ENCODE data around the gene SLC25A21.

The SLC25A21 gene

DNA sequence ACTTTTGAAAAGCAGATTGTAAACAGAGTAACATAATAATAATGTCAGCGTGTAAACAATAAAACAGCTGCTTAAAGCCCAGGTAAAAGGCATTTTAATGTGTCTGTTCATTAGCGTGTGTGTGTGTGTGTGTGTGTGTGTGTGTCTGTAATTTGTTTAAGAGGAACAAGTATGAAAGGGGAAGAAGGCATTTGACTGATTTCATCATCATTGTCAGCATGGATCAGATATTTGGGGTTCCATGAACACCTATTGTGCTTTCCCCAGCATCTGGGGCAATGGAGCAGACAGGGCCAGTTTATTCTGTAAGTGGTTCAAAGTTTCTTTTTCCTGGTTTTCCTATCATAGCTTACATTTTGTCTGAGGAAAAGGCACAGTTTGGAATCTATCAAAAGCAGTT, 28.9 kb downstream of the SLC25A21 start:
- DNase-seq (ENCODE audit: low read depth in 2 of 2): no peak

DNA sequence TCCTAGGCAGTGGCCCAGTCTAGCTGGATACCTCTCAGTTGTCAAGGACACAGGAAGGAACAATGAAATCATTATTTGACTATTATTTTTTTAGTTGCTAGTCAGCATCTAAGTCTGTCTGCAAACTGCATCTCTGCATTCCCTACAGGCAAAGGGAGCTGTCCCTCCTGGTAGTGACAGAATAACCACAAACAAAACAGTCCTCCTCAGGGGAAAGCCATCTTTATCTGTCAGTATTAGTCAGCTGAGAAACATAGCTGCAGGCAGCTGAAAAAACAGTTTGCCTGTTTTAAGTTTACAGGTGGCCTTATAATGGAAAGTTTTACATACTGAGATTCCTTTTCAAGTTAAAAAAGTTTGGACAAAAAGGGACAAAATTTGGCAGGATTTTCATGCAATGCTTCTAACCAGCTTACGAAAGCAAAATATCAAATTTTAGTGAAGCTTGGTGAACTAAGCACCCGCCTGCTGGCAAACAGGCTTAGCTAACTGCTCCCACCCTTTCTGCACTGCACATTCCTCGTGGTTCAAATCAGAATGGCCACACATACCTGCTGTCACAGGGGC, 29.5 kb downstream of the SLC25A21 start:
- DNase-seq (ENCODE audit: low read depth in 2 of 2): no peak

DNA sequence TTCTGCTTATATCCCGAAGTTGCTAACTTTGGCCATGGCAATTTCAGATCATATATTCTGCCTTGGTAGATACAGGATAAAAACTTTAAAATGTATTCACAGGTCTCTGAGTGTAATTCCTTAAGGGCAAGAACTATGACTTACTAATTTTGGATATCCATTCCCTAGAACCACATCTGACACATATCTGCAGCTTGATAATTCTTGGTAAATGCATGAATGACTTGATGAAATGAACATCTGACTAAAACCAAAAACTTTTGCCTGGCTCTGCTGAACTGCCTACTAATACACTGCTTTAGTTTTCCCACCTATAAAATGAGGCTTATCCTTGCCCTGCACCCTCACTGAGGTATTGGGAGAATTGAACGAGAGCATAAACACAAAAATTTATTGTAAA, 32.2 kb downstream of the SLC25A21 start:
- DNase-seq (ENCODE audit: low read depth in 2 of 2): no peak

DNA sequence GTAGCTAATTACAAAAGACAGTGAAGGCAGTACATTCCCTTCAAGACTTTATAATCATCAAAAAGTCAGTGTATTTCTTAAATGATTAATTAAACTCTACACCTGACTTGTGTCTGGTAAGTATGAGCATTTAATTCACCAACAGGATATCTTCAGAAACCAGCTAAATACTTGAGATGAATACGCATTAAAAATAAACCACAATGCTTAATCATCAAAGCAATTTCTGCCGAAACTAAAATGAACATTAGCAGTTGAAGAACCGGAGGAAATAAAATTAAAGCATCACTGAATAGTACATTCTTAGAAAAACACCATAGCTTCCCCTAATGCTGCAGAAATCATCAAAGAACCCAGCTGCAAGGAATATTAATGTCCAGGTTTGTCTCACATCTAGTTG, 32.7 kb downstream of the SLC25A21 start:
- DNase-seq (ENCODE audit: low read depth in 2 of 2): no peak

DNA sequence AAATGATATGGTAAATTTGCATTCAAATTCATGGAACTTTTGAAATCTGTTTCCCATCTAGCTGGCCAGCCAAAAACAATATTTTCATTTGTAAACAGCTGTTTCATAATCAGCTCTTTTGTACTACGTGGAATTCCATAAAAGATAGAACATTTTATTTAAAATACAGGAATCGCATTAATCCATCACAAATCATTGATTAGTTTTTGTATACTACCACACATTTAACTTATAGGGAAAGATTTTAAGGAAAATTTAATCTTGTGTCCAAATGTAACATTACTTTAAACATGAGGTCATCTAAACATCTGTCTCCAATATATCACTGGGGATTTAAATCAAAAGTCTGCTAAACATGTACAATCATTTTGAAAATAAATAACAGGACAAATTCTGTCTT, 33.5 kb downstream of the SLC25A21 start:
- DNase-seq (ENCODE audit: low read depth in 2 of 2): no peak

DNA sequence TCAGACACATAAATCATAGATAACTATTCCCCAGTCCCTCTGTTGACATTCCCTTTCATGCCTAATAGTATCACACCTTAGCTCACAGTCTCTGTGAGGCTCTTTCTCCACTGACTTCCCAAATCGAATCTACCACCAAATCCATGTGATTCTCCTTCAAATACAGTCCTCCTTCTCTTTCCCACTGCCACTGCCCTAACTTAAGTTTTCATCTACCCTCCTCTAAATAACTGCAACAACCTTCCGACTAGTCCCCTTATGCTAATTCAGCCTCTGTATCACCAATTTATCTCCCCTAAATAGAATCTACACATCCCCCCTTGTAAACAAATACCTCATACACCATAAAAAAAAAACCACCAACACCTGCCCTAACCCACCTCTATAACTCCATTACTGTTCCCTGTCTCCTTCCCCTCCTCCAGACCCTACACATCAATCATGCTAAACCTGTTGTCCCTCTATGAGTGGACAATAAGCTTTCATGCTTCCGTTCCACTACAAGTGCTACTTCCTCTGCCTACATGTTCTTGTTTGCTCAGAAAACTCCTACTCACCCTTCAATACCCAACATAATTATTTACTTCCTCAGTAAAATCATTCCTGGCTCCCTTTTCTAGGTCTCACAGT, 39.0 kb downstream of the SLC25A21 start:
- no peak for DNase-seq (ENCODE audit: low read depth in 2 of 2)

DNA sequence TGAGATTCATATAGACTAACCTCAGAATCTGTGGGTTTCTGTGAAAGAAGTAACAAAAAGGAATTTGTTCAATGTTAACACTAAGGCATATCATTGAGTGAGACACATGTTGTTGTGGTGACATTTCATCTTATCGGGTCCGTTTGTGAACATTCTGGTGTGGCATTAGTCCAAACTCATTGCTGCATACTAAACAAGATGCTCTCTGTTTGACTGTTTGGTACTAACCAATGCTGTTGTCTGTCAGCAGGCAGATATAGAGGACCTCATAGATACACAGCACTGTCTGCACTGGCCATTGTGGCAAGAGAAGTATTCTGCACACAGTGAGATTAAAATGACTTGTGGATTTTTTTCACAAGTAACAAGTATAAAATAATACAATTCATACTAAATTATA, 41.2 kb downstream of the SLC25A21 start:
- DNase-seq (ENCODE audit: low read depth in 2 of 2): no peak

DNA sequence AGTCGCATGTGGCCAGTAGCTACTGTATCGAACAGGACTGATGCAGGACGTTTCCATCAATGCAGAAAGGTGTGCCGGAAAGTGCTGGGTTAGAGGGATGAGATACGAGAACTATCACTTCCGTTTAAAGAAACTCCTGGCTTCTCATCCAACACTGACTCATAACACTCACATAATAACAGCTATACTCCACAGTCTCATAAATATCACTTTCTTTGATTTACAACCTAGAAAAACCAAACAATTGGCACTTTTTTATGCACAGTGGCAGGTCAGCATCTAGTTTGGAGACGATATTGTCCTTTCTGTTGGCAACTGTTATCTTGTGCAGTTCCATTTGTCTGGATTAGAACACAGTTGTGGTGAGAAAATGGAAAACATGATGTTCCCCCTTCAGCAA, 43.4 kb downstream of the SLC25A21 start:
- DNase-seq (ENCODE audit: low read depth in 2 of 2): no peak

DNA sequence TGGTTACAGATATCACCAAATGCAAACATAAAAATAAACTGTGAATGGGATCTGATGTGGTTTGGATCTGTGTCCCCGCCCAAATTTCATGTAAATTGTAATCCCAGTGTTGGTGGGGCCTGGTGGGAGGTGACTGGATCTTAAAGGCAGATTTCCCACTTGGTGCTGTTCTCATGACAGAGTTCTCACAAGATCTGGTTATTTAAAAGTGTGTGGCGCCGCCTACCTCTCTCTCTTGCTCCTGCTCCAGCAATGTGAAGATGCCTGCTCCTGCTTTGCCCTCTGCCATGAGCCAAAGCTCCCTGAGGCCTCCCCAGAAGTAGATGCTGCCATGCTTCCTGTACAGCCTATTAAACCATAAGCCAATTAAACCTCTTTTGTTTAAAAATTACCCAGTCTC, 47.8 kb downstream of the SLC25A21 start:
- no peak for DNase-seq (ENCODE audit: low read depth in 2 of 2)

DNA sequence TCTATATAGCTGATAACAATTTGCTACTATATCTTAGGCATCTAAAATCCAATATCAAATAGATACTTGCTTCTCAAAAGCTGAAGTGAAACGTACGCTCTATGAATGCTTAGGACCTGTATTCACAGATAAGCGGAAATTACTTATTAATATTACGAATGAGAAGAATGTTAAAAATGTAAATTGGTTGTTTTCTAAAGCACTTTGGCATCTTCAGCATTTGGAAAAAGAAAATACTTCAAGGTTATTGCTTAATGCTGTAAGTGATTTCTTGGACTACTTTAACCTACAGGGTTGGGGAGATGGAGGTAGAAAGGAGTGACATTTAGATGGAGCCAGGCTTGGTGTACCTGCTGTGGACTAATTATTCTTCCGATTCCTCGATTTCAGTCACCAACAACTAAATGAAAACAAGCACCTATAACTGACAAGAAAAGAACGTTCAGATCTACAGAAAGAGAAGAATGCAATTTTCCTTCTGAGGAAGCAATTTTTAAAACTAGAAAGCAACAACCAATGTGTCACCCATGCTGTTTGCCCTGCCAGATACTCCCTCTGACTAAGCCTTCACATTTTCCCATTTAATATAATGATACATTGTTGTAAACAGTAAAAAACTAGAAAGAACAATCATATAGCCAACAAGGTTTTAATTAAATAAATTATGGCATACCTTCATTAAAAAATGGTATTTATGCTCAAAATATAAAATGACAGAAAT, 49.3 kb downstream of the SLC25A21 start:
- no peak for DNase-seq (ENCODE audit: low read depth in 2 of 2)

DNA sequence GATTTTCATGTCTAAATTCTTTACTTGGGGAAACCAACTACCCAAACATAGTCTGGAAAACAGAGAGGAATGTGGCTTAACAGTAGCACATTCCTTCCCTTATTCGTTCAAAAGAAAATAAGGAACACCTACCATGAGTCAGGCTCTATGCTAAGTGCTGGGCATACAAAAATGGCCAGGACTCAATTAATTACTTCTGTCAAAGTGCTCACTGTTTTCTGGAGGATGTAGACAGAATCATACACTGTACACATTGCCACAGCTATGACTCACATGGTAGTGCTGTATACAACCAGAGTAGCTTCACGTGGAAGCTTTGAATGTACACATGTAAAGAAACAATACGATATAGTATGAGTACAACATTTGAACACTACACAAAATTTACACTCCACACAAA, 50.1 kb downstream of the SLC25A21 start:
- DNase-seq (ENCODE audit: low read depth in 2 of 2): no peak

DNA sequence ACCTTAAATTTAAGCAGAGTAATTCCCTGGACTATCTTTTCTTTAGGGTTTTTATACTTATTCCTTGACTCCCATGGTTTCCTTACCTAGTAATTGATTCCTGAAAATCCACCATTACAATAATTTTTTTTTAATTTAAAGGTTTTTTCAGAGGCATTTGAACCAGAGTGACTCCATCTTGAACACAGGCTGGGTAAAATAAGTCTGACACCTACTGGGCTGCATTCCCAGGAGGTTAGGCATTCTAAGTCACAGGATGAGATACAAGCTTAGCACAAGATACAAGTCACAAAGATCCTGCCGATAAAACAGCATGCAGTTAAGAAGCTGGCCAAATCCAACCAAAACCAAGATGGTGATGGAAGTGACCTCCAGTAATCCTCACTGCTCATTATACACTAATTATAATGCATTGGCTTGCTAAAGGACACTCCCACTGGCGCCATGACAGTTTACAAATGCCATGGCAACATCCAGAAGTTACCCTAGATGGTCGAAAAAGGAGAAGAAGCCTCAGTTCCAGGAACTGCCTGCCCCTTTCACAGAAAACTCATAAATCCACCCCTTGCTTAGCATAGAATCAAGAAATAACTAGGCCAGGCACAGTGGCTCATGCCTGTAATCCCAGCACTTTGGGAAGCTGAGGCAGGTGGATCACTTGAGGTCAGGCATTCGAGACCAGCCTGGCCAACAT, 53.6 kb downstream of the SLC25A21 start:
- DNase-seq (ENCODE audit: low read depth in 2 of 2): no peak

DNA sequence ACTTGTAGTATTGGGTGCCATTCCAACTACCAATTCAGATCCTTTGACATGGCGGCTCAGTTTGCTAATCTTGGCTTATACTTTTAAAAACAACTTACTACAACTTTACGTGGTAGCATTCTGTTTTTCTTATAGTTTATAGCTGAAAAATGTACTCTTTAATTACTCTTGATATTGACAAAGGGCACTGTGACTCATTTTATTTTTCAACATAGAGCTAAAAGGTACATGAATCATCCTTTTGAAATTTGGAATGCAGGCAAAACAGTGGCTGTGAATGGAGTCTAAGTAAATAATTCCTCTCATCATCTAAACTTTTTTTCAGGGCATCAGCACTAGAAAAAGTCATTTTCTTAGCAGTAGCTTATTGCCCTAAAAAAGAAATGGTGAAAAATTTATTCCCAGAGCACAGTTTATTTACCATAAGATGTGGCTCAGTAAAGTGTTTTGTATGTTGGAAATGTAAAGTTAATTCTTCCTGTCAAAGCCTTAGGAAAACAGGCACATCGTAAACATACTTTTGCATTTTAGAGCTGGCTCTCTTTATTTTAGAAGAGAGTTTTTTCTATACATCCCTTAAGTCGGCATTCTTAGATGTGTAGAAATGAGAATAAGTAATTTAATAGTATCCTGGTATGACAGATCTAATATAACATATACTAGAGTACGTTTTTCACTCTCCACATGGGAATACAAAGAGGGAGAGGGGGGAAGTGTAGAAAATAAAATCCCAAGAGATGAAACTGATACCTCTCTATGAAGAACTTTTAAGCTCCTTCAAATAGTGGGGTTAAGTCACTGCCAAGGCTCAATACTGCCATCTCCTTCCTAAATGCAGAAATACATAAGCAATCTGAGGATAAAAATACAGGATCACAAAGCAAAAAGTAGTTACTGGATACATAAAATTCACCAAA, 55.2 kb downstream of the SLC25A21 start:
- DNase-seq (ENCODE audit: low read depth in 2 of 2): no peak

DNA sequence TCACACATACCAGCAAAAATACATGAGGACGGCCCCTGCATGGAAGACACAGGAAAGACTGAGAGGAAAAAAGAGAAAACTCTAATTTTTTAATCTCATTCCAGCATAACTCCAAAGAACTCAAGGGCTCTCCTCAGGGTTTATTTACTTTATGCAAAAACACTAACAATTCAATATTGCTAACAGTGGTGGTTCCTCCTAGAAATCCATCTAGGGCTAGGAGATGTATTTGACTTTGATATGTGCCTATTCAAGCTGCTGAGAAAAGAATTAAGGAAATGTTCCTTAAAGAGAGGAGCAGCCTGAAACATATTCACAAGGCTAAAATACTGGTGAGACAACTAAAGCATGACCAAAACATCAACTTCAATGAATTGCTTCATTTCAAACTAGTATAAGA, 57.0 kb downstream of the SLC25A21 start:
- DNase-seq (ENCODE audit: low read depth in 2 of 2): no peak

DNA sequence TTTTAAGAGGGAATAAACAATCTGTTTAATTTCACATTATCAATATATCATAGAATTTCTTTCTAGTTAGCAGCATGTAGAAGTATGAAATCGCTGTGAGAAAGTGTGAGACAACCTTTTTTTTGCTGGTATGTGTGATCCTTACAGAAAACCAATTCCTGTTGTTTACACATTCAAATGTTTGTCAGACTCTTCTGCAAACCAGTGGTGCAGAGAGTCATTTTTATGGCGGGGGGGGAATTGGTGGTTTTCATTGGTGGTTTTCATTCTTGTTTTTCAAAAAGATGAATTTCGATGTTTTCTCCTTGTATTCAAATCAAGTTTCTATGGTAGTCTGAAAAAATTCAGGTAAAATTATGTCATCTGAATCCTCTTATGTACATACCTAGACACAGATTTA, 57.8 kb downstream of the SLC25A21 start:
- DNase-seq (ENCODE audit: low read depth in 2 of 2): no peak

DNA sequence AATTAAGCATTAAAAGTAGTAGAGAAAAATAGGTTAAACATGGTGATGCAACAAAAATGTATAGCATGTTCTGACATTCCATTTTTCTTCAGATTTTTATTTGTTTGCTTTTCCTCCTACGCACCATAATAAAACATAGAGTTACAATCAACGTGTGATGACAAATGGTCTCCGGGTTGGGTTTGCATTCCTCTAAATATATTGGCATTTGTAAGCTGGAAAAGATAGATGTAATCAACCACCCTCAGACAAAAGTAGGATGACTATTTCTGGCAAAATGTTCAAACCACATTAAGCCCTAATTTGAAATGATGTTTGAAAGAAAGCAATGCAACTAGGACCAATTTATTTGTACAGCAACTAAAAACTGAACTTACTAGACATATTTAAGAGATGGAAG, 58.4 kb downstream of the SLC25A21 start:
- DNase-seq (ENCODE audit: low read depth in 2 of 2): no peak

DNA sequence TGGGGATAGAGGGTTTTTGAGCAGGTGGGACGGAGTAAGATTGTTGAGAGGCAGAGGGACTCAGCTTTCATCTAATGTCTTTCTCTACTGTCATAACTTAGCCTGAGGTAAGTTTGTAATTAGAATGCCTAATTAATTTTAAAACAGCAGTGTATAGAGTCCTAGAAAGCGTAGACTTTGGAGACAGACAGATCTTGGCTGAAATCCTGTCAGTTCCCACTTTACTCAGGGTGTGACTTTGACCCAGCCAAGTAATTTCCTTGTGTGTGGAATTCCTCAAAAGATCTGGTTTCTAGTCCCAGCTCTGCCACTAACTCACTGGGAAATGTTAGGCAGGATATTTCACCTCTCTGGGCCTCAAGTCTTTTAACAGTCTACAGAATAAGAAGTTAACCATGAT, 74.3 kb downstream of the SLC25A21 start:
- no peak for DNase-seq (ENCODE audit: low read depth in 2 of 2)

DNA sequence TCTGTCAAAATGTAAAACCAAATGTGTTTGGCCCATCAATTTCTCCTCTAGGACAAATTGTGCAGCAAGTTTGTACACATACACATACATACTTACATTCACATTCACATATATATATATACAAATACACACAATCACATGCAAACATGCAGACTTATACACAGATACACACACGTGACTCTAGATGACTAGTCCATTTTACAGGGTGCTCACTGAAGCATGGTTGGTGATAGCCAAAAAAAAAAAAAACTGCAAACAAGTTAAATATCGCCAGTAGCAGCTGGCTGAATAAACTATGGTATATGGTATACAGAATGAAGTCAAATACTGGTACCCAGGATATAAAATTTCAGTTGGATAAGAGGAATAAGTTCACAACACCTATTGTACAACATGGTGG, 77.9 kb downstream of the SLC25A21 start:
- DNase-seq (ENCODE audit: low read depth in 2 of 2): no peak

DNA sequence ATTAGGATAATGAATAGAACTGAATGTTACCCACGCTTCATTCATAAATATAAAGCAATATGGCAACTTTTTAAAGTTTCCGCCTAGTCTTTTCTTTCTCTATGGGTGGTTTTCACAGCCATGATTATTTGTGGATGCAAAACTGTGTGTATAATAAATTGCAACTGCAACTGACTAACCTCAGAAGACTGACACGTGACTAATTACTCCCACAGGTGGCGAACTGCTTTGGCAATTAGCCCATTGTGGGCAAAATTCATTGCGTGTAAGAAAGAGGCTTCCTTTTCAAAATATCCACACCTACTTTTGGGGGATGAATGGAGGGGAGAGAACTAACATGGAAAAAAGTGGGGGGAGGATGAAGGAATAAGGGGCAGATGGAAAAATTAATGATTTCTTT, 79.0 kb downstream of the SLC25A21 start:
- DNase-seq (ENCODE audit: low read depth in 2 of 2): no peak

DNA sequence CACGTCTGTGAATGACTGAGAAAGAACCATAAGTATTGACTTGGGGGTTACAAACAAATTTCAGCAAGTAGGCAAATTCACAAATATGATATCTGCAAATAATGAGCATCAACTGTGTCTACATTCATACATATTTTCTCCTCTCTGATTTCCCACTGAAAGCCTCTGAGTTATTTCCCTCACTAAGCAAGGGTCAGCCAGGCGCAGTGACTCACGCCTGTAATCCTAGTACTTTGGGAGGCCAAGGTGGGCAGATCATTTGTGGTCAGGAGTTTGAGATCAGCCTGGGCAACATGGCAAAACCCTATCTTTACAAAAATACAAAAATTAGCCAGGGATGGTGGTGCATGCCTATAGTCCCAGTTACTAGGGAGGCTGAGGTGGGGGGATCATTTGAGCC, 80.8 kb downstream of the SLC25A21 start:
- no peak for DNase-seq (ENCODE audit: low read depth in 2 of 2)

DNA sequence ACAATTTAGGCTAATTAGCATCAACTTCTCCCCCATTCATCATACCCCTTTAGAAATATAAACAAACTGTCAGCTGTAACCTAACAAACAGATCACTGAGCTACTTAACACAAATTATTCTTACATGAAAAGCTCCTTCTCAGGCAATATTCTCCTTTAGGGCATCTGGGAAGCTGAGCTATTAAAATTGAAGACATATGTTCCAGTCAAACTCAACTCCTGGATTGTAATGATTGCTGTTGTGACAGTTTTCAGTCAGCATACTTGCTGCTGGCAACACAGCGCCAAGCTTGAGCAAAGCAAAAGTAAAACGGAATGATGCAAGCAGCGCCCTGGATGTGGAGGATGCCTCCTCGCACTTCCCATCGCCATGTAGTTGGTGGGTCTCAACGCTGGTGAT, 82.4 kb downstream of the SLC25A21 start:
- DNase-seq (ENCODE audit: low read depth in 2 of 2): no peak

DNA sequence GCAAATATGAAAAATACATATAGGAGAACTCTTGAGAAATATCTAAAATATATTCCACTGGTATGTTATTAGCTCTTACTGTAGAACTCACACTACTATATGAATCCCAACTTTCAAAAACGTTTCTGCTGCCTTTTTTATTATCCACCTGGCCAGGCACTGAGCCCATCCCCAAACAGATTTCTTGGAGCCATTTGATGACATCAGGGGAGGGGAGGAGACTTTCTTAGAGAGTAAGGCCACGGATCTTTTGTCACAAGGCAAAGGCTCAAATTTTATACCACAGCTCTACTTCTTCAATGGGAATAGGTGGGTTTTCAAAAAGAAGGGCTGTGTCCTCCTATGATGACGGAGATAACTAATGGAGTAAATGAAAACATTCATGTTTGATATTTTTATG, 83.0 kb downstream of the SLC25A21 start:
- no peak for DNase-seq (ENCODE audit: low read depth in 2 of 2)

All from stimulated activated CD8-positive, alpha-beta memory T cell treated with anti-CD3 and anti-CD28 coated beads, Interleukin-7, amount 100 ng/mL, for 4 hours (primary cell).